Measurements from ENCODE around the gene JAKMIP1. TPM values are rescaled to one million over a fixed set of nuclear protein-coding genes. Genes with fewer than 3 reads are reported as not detected.

JAKMIP1 gene
- total RNA-seq, 1 donor from 2014 or later = not detected

- no peak for DNase-seq (ENCODE audit: low read depth)
- TF ChIP-seq CTCF (conservative IDR thresholded peaks at IDR 0.05; ENCODE audit: low read depth, low read length) = no peak
- H3K4me3 ChIP-seq (ENCODE audit: low read depth, low read length) = no peak overlapping the region
These were observed 17.7 kb downstream of the JAKMIP1 start for GRCh38 chr4:6182376-6183280.

GRCh38 chr4:6180841-6181631 lies 19.3 kb downstream of the JAKMIP1 start:
- no peak for DNase-seq (ENCODE audit: low read depth)
- no peak overlapping the region for H3K4me3 ChIP-seq (ENCODE audit: low read depth, low read length)
- no peak for TF ChIP-seq CTCF (conservative IDR thresholded peaks at IDR 0.05; ENCODE audit: low read depth, low read length)

- no peak overlapping the region for H3K4me3 ChIP-seq (ENCODE audit: low read depth, low read length)
- no peak for TF ChIP-seq CTCF (conservative IDR thresholded peaks at IDR 0.05; ENCODE audit: low read depth, low read length)
These were observed 21.0 kb downstream of the JAKMIP1 start for GRCh38 chr4:6179362-6179761.

GRCh38 chr4:6178757-6179156 lies 21.6 kb downstream of the JAKMIP1 start:
- H3K4me3 ChIP-seq (ENCODE audit: low read depth, low read length) = no peak overlapping the region
- TF ChIP-seq CTCF (conservative IDR thresholded peaks at IDR 0.05; ENCODE audit: low read depth, low read length) = no peak
- no peak for DNase-seq (ENCODE audit: low read depth)

More at GRCh38 chr4:6179362-6179761, 21.0 kb downstream of the JAKMIP1 start:
- DNase-seq (ENCODE audit: low read depth) = no peak

- H3K4me3 ChIP-seq (ENCODE audit: low read depth, low read length) = no peak overlapping the region
- TF ChIP-seq CTCF (conservative IDR thresholded peaks at IDR 0.05; ENCODE audit: low read depth, low read length) = no peak
- no peak for DNase-seq (ENCODE audit: low read depth)
These were observed 22.7 kb downstream of the JAKMIP1 start for GRCh38 chr4:6177587-6178197.

- no peak overlapping the region for H3K4me3 ChIP-seq (ENCODE audit: low read depth, low read length)
- DNase-seq (ENCODE audit: low read depth) = no peak
- TF ChIP-seq CTCF (conservative IDR thresholded peaks at IDR 0.05; ENCODE audit: low read depth, low read length) = no peak
These were observed 24.9 kb downstream of the JAKMIP1 start for GRCh38 chr4:6175426-6175825.

Data from epithelial cell of proximal tubule (primary cell).